ENCODE data around the gene FSTL4.

FSTL4 gene

GRCh38 chr5:133637206-133637605, 24.9 kb upstream of the FSTL4 start:
- no peak for ATAC-seq

DNA sequence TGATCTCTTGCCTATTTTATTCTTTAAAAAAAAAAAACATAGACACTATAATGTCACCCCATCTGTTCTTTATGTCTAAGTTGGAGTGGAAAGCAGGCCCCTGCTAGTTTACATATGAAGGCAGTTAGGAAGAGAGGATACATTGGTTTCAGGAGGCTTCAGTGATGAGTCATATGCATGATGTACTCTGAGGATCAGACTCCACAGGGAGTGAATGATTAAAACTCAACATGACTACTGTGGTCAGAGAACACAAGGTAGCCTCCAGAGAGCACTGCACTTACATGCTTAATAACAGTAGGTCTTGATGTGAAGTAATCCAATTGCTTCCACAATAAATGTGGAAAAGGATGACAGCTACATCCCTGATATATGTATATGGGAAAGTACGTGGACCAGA, 22.7 kb upstream of the FSTL4 start:
- ATAC-seq: no peak
- TF ChIP-seq SNAI2 (CRISPR knock-in tag; IDR thresholded peaks at IDR 0.05) (no peak), ZNF70 (CRISPR knock-in tag; IDR thresholded peaks at IDR 0.05) (no peak), ZFP3 (CRISPR knock-in tag; IDR thresholded peaks at IDR 0.05) (no peak), CSRNP3 (CRISPR knock-in tag; IDR thresholded peaks at IDR 0.05) (no peak), CREB5 (CRISPR knock-in tag; IDR thresholded peaks at IDR 0.05; ENCODE audit: low read depth) (no peak), ZNF565 (CRISPR knock-in tag; conservative IDR thresholded peaks at IDR 0.05; ENCODE audit: low read depth) (no peak), ISL1 (CRISPR knock-in tag; IDR thresholded peaks at IDR 0.05) (no peak), ZC3H10 (CRISPR knock-in tag; IDR thresholded peaks at IDR 0.05) (no peak), TCF4 (CRISPR knock-in tag; IDR thresholded peaks at IDR 0.05; ENCODE audit: borderline replicate concordance) (no peak), PPARA (CRISPR knock-in tag; IDR thresholded peaks at IDR 0.05; ENCODE audit: borderline replicate concordance) (no peak), ARNTL (CRISPR knock-in tag; IDR thresholded peaks at IDR 0.05; ENCODE audit: borderline replicate concordance, low read depth) (no peak), TOX (CRISPR knock-in tag; IDR thresholded peaks at IDR 0.05; ENCODE audit: borderline replicate concordance) (no peak), OSR1 (CRISPR knock-in tag; IDR thresholded peaks at IDR 0.05) (no peak), ZFP30 (CRISPR knock-in tag; IDR thresholded peaks at IDR 0.05) (no peak), GLIS3 (CRISPR knock-in tag; IDR thresholded peaks at IDR 0.05) (no peak), CSDC2 (CRISPR knock-in tag; IDR thresholded peaks at IDR 0.05) (no peak), BACH2 (CRISPR knock-in tag; IDR thresholded peaks at IDR 0.05; ENCODE audit: borderline replicate concordance) (no peak), ZNF8 (CRISPR knock-in tag; IDR thresholded peaks at IDR 0.05) (no peak), RARB (CRISPR knock-in tag; IDR thresholded peaks at IDR 0.05) (no peak)
- TF ChIP-seq, protein P1, sequence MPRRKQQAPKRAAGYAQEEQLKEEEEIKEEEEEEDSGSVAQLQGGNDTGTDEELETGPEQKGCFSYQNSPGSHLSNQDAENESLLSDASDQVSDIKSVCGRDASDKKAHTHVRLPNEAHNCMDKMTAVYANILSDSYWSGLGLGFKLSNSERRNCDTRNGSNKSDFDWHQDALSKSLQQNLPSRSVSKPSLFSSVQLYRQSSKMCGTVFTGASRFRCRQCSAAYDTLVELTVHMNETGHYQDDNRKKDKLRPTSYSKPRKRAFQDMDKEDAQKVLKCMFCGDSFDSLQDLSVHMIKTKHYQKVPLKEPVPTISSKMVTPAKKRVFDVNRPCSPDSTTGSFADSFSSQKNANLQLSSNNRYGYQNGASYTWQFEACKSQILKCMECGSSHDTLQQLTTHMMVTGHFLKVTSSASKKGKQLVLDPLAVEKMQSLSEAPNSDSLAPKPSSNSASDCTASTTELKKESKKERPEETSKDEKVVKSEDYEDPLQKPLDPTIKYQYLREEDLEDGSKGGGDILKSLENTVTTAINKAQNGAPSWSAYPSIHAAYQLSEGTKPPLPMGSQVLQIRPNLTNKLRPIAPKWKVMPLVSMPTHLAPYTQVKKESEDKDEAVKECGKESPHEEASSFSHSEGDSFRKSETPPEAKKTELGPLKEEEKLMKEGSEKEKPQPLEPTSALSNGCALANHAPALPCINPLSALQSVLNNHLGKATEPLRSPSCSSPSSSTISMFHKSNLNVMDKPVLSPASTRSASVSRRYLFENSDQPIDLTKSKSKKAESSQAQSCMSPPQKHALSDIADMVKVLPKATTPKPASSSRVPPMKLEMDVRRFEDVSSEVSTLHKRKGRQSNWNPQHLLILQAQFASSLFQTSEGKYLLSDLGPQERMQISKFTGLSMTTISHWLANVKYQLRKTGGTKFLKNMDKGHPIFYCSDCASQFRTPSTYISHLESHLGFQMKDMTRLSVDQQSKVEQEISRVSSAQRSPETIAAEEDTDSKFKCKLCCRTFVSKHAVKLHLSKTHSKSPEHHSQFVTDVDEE (CRISPR knock-in tag; IDR thresholded peaks at IDR 0.05): no peak

More at GRCh38 chr5:133637206-133637605, 24.9 kb upstream of the FSTL4 start:
- TF ChIP-seq CREB5 (CRISPR knock-in tag; IDR thresholded peaks at IDR 0.05; ENCODE audit: low read depth): no peak
- TF ChIP-seq ZNF70 (CRISPR knock-in tag; IDR thresholded peaks at IDR 0.05): no peak
- TF ChIP-seq GLIS3 (CRISPR knock-in tag; IDR thresholded peaks at IDR 0.05): no peak
- TF ChIP-seq, protein P1 (CRISPR knock-in tag; IDR thresholded peaks at IDR 0.05): no peak
- TF ChIP-seq ZNF8 (CRISPR knock-in tag; IDR thresholded peaks at IDR 0.05): no peak
- TF ChIP-seq ESRRG (CRISPR knock-in tag; IDR thresholded peaks at IDR 0.05): no peak
- no peak for TF ChIP-seq RARB (CRISPR knock-in tag; IDR thresholded peaks at IDR 0.05)
- TF ChIP-seq OSR1 (CRISPR knock-in tag; IDR thresholded peaks at IDR 0.05): no peak
- no peak for TF ChIP-seq ZC3H10 (CRISPR knock-in tag; IDR thresholded peaks at IDR 0.05)
- no peak for TF ChIP-seq CSRNP3 (CRISPR knock-in tag; IDR thresholded peaks at IDR 0.05)
